ENCODE measurements around the gene COPB2.
"Not testable (repeated sequence)": the region's sequence is repeated elsewhere in the genome, so short reads cannot be mapped to it uniquely, and the experiment has no call there.

Gene COPB2

GRCh38 chr3:139389552-139390368 is at the start of gene COPB2:
COPB2 (minus strand) TSS chr3:139389647; CDS start chr3:139389550, 97 bp downstream.
- DNase-seq (ENCODE audit: low read depth), result peak; percentile 94

GRCh38 chr3:139434764-139435307 is 45.4 kb upstream of the COPB2 start:
- DNase-seq (ENCODE audit: low read depth), result no peak

DNA sequence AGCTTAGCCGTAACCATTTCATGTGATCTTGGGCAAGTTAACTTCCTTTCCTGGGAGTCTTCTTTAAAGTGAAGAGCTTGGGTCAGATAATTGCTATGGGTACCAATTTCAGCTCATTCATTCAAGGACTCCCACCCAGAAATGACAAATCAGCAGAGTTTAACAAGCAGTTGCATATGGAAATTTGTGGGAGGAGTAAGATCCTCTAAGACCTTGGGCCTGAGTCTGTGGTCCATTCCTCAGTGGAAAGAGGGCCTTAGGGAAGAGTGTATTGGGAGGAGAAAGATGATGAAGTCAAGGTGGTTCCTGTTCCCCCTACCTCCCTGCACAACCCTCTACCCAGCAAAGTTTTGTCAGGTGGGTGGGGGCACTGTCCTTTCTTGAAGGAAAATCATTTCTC is 44.8 kb upstream of the COPB2 start:
- DNase-seq (ENCODE audit: low read depth), result no peak

DNA sequence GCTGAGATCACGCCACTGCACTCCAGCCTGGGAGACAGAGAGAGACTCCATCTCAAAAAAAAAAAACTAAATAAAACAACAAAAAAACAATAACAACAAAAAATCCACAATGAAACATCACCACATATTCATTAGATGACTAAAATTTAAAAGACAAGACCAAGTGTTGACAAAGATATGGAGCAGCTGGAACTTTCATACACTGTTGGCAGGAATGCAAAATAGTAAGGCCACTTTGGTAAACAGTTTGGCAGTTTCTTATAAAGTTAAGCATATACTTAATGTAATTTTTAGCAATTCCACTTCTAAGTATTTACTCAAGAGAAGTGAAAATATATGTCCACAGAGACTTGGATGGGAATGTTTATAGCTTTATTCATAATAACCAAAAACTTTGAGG is 43.6 kb upstream of the COPB2 start:
- no peak for DNase-seq (ENCODE audit: low read depth)

DNA sequence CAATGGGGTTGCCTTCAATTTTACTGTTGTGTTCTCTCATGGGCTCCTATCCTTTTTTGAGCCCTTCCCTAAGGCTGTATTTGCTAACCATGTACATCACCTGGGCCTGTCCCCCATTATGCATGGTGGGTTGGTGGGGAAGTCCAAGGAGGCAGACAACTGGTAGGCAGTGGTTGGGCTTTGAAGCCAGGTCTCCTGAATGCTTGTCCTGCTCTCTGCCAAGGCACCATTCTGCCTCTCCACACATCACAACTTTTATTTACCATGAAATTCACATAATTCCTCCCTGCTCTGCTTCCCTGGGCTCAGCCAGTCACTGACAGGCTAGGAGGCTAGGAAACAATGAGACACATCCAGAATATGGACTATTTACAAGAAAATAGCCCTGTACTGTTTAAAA is 41.0 kb upstream of the COPB2 start:
- DNase-seq (ENCODE audit: low read depth), result no peak

GRCh38 chr3:139427283-139428060 is 38.0 kb upstream of the COPB2 start:
- DNase-seq (ENCODE audit: low read depth), result no peak

DNA sequence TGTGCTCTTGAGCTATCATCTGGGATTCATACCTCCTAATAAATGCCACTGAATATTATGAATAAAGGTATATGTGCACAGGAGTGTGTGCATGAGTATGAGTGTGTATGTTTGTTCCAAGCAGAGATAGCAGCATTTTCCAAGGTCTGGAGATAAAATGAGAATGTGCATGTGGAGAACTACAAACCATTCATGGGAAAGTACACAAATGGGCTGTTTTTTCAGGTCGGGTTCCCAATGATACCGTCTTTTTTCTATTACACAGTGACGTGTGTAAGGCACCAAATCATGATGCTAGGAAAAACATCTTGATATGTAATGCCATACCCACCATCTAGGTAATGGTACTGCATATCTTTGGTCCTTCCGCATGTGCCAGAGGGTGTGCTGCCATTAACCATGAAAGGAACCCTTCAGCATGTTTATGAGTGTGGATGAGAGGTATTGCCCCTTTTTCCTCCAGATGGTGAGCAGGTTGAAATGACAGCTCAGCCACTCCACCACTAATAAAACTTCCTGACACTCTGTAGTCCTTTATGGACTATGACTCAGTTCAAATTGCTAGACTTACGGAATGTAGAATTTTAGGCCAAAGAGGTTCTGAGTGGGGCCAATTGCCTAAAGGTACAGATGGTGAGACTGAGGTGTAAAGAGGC is 36.4 kb upstream of the COPB2 start:
- DNase-seq (ENCODE audit: low read depth), result no peak

DNA sequence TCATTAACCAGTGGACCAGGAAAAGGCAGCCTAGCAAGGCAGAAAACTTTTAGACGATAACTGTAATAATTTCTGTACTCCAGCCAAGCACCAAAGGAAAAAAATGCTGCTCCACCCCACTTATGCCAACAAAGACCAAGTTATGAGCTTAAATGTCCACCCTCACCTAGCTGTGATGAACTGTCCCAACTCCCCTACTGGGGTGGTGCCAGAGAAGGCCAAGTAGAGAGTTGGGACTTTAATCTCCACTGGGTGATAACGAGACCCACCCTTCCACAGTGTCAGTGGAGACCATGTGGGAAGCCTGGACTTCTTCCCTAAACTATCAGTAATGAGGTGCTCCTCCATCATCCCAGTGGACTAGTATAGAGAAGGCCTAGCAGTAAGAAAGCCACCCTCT is 33.8 kb upstream of the COPB2 start:
- no peak for DNase-seq (ENCODE audit: low read depth)

GRCh38 chr3:139421460-139421859 is 32.0 kb upstream of the COPB2 start:
- no peak for DNase-seq (ENCODE audit: low read depth)

GRCh38 chr3:139421040-139421439 is 31.6 kb upstream of the COPB2 start:
- no peak for DNase-seq (ENCODE audit: low read depth)

- no peak for DNase-seq (ENCODE audit: low read depth)
Observed at GRCh38 chr3:139418144-139418543, 28.7 kb upstream of the COPB2 start.

DNA sequence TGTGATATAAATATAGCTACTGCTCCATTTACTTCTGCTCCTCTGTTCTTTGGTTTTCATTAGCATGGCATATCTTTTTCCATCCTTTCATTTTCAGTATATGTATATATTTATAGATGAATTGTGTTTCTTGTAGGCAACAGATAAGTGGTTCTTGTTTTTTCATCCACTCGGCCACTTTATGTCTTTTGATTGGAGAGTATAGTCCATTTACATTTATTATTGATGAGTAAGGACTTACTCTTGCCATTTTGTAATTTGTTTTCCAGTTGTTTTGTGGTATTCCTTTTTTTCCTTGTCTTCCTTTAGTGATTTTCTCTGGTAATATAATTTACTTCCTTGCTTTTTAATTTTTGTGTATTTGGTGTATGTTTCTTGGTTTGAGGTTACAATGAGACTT is 26.8 kb upstream of the COPB2 start:
- DNase-seq (ENCODE audit: low read depth), result no peak

GRCh38 chr3:139414608-139415224 is 25.3 kb upstream of the COPB2 start:
- no peak for DNase-seq (ENCODE audit: low read depth)

GRCh38 chr3:139412891-139413290 is 23.4 kb upstream of the COPB2 start:
- not testable (repeated sequence) for DNase-seq (ENCODE audit: low read depth)

GRCh38 chr3:139401155-139401554 is 11.7 kb upstream of the COPB2 start:
- not testable (repeated sequence) for DNase-seq (ENCODE audit: low read depth)

- no peak for DNase-seq (ENCODE audit: low read depth)
Observed at GRCh38 chr3:139396707-139397106, 7.3 kb upstream of the COPB2 start.

DNA sequence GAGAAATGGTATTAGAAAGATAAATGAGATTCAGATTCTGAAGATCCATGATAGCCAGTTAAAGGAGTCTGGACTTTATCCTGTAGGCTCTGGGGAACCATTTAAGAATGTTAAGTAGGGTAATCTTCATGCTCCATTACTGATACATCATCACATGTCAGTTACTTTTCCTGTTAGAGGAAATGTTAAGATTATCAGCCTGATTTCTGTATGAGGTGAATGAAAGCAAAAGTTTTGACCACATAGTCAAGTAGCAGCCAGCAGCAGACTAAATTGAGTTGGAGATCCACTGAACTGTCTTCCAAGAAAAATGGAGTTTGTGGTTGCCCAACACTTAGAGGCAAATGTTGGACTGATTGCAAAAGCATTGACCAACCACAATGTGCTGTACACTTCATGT is 4.7 kb upstream of the COPB2 start:
- DNase-seq (ENCODE audit: low read depth), result no peak

DNA sequence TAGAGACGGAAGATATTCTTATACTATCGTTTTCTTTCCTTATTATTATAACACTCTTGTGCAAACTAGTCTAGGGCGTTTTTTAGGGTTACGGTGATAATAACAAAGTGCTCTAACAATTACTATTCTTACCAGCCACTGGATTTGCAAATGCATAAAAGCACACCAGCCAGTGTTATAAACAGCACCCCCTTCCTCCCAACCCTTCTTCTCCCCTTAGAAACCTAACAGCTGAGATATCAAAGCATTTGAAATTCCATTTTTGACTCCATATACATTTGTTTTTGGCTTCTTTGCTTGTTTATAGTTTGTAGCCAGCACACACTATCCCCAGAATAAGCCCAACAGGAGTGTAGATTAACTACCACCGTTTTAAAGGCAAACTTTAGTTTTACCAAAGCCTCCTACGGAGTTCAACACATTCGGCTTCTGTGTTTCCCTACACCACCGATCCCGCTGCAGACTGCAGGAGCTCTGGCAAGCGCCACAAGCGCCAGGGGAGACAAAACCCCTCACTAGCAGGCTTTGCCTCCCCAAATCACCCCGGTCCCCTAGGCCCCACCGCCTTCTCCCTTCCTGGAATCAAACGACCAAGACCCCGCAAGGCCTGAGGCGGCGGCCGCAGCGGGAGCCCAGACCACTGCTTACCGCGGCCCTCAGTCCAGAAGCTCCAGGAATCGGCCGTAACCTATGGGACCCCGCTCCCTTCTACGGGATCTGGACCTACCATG is 461 bp downstream of the COPB2 start:
- DNase-seq (ENCODE audit: low read depth), result no peak

DNA sequence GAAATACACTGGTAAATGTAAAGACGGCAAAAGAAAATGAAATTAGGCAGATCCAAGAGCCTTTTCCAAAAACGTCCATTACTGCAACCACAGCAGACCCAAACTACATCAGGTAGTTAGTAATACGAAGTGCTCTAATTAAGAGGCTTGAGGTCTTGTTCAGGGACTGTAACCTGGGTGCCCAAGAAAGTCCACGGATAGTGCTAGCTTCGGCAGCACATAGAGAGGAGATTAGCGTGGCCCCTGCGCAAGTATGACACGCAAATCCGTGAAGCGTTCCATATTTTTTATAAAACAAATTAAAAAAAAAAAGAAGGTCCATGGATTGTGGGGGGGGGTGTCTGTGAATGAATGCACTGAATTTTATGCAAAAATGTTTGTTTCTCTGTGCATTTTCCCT is 1.4 kb downstream of the COPB2 start:
- DNase-seq (ENCODE audit: low read depth), result no peak

- DNase-seq (ENCODE audit: low read depth), result not testable (repeated sequence)
Observed at GRCh38 chr3:139382291-139382690, 7.2 kb downstream of the COPB2 start.

DNA sequence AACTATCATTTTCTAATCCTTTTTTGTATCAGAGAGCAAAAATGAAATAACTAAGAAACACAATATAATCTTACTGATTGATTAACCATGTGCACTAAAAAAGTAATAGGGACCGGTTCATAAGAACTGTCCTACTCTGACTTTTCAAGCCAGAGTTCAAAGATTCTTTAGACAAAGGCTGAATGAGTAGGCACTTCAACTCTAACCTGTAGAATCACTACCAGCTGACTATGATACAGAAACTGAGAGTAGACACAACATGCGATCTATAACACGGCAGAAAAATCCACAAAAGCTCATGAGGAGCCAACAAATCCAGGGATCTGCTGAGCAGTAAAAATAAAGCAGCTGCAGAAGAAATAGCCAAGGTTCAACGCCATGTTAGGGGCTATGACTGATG is 8.9 kb downstream of the COPB2 start:
- DNase-seq (ENCODE audit: low read depth), result no peak
